HG02623 (cell line): ENCODE measurements around the gene C2orf76.
"Not testable (repeated sequence)": the region's sequence is repeated elsewhere in the genome, so short reads cannot be mapped to it uniquely, and the experiment has no call there.

Source experiments
- ATAC-seq: cut with Tn5 transposase; IDR thresholded peaks from one replicate; pipeline ENCODE4 v1.9.1; 2021; ENCODE audit warnings: moderate library complexity; ENCODE audit not compliant: unreplicated experiment

C2orf76 gene

DNA sequence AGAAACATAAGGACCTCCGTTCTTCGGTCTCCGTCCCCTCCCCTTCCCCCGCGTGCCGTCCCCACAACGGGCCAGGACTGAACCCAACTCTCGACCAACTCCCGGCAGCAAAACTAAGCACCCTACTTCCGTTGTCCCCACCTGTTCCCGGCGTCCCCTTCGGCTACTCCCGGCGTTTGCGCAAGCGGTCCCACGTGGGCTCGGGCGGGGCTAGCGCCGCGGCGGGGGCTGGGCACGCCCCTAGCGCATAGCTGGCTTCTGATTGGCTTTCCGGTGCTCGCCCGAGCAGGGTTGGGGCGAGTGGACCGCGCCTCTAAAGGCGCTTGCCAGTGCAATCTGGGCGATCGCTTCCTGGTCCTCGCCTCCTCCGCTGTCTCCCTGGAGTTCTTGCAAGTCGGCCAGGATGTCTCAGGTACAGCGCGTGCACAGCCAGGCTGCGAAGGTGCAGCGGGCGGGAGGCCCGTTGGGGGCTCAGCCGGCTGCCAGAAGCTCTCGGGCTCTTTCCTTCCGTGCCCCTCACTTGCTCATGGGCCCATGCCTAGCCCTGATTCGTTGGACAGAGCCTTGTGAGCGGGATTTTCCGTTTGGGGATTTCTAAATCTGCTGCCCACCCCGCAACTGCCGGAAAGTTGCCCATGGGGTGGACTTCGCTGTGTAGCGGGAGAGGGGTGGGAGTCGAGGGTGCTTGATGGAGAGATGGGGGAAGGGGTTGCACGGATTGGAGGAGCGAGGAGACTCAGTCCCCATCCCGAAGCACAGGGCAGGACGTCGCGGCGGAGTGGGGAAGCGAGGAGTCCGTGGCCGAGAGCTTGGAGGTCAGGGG, at the start of gene C2orf76, which contains the start of gene DBI:
Gene C2orf76, minus strand, starts transcription at position 186 of the 823 bp plus-strand sequence. CDS start 26,875 bp downstream, outside the sequence.
Gene DBI, plus strand, starts transcription at position 329 of the 823 bp plus-strand sequence. Its CDS starts 75 bp downstream, at position 404.
- ATAC-seq, result peak; percentile 95

DNA sequence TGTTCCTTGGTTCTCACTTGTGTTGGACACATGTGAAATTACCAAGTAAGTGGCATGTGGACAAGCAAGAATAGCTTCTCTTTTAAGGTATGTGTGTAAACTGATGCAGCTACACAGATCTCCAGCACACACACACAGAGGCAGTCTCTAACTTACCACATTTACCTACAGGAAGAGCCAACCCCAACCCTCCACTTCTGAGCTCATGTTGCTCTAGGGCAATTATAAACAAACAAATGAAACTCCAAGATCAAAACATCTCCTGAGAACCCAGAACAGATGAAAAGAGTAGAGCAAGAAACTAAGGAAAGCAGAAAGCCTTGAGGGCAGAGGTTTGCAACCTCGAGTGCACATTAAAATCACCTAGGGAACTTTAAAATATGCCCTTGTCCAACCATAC, 49.0 kb upstream of the C2orf76 start:
- ATAC-seq, result no peak

DNA sequence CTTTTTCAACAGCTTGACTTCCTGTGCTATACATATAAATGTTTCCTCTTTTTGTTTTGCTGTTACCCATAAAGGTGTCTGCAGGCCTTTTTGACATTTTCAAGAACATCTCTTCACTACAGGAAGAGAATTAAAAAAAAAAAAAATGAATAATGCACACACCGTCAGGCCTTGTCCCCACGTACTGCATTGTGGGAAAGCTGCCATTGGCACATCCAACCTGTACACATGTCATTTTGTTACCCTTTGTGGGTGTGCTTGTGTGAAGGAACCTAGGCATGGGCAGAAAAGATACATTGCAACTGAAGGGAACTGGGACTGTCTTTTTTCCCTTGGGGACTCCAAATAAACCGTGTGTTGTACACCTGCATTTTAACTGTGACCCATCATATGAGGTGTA, 48.3 kb upstream of the C2orf76 start:
- no peak for ATAC-seq

DNA sequence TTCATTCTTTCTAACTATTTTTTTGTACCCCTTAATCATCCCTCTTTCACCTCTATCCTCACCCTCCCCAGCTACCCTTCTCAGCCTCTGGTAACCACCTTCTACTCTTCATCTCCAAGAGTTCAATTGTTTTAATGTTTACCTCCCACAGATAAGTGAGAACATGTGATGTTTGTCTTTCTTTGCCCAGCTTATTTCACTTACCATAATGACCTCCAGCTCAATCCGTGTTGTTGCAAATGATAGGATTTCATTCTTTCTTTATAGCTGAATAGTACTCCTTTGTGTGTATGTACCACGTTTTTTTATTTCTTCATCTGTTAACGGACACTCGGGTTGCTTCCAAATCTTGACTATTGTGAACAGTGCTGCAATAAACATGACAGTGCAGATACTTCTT, 42.9 kb upstream of the C2orf76 start:
- ATAC-seq, result no peak

DNA sequence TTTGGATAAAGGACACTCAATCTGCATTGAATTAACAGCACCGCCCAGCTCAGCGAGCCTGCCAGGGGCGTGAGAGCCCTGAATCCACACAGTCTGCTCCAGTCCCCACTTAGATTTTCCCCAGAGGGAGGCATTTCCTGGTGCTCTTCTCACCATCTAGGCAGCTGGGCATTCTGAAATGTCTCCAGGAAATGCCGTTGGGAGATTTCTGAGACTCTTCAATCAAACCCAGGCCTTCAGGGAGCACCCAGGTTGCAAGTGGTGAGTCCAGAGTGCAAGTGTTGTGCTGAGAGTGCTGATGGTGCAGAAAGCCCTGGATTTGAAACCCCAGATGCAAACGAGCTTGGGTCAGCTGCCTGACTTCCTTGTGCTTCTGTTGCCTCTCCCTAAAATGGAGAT, 41.6 kb upstream of the C2orf76 start:
- no peak for ATAC-seq

GRCh38 chr2:119407430-119408220, 41.0 kb upstream of the C2orf76 start:
- ATAC-seq, result peak; percentile 45

GRCh38 chr2:119405151-119405550, 38.5 kb upstream of the C2orf76 start:
- ATAC-seq, result no peak

DNA sequence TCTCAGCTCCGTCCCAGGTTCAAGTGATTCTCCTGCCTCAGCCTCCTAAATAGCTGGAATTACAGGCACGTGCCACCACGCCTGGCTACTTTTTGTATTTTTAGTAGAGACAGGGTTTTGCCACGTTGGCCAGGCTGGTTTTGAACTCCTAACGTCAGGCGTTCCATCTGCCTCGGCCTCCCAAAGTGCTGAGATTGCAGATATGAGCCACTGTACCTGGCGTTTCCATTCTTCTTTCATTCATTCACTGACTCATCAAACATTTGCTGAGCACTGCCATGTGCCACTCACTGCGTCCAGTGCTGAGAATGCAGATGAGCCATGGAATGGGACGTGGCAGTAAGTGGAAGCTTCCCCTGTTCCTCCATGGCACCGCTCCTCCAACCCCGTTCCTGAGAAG, 37.0 kb upstream of the C2orf76 start:
- not testable (repeated sequence) for ATAC-seq

DNA sequence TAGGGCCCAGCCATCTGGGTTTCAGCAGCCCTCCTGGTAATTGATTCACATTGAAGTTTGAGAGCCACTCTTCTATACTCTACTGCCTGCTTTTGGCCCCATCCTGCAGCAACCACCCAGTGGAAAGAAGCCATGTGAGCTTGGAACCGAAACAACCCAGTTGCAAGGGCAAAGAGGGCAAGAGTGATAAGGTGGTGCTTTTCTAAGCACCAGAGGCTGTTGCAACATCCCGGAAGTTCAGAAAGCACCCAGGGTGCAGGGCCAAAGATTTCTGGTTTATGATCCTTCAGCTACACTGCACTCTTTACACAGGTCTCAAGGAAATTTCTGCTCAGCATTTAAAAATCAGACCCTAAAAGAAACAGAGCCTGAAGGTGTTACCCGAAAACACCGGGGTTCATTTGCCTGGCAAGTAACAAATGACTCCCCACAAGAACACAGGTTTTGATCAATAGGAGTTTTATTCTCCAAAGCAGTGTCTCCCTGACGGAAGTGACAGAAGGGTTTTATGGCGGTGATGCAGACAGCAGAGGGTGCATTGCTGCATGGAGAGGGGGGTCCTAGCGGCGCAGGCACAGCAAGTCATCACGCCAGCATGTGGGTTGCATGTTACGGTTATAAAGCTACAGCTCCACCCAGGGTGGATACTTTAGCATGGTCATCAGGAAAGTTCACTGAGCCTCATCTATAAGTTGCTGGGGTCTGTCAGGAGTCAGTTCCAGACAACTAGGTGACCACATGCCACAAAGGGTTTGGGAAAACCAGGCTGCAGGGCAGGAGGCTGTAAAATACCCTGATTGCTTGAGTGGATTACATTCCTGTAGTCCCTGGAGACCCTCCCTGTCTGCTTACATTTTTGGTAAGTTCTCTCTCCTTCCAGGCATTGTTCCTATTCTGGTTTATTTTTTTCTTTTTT, 36.3 kb upstream of the C2orf76 start:
- no peak for ATAC-seq

GRCh38 chr2:119402106-119402505, 35.5 kb upstream of the C2orf76 start:
- no peak for ATAC-seq

DNA sequence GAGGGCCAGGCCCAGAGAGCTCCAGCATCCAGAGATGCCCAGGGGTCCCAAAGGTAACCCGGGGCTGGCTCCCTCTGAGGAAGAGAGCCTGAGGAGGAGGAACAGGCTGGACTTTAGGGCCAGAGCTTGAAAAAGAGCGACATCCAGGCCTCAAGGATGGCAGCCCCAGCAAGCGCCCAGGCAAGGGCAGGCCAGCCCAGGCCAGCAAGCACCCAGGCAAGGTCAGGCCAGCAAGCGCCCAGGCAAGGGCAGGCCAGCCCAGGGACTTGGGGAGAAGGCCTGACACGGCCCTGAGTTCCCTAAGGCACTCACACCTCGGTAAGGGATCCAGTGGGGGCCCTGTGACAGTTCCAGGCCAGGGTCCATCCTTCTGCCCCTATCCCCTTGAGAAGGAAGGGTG, 30.6 kb upstream of the C2orf76 start:
- no peak for ATAC-seq

DNA sequence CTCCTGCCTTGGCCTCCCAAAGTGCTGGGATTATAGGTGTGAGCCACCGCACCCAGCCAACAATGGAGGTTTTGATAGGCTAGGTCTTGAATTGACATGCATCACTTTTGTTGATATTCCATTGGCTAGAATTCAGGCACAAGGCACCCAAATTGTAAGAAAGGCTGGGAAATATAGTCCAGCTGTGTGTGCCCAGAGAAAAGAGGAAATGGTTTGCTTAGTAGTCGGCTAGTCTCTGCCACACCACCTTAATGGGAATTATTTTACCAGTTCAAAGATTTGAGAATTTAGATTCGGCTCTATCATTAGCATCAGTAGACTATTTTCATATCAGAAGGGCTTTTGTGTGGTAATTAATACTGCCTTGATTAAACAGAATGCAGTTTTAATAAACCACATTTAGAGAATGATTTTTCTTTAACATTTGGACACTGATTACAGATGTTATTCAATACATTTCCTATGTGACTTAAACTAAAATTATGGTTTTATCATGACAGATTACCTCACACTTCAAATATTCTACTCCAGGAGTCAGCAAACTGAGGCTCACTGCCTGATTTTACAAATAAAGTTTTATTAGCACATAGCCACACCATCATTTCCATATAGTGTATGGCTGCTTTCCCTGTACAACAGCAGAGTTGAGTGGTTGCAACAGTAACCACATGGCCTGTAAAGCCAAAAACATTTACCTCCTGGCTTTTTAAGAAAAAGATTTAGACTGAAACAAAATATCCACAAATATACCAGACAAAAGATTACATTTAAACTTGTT, 27.5 kb upstream of the C2orf76 start:
- ATAC-seq, result no peak

GRCh38 chr2:119389615-119390306, 23.1 kb upstream of the C2orf76 start:
- ATAC-seq, result no peak

- ATAC-seq, result peak; percentile 74
These were observed 20.9 kb upstream of the C2orf76 start for GRCh38 chr2:119387381-119388129.

DNA sequence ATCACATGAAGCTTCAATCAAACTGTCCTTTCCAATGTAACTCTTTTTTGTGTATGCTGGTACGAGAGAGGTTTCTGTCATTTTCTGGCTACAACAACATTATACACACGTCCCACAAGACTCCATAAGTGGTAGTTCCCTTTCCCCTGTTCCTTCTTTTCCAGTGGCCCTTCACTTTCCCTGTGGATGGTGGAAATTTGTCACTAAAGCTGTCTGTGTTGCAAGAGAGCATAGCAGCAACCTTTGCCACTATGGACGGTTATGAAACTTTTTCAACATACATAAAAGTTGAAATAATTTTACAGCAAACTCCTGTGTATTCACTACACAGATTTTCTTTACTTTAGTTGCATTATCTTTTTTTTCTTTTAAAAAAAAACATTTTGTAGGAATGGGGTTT, 18.8 kb upstream of the C2orf76 start:
- no peak for ATAC-seq

GRCh38 chr2:119384971-119385370, 18.3 kb upstream of the C2orf76 start:
- no peak for ATAC-seq

DNA sequence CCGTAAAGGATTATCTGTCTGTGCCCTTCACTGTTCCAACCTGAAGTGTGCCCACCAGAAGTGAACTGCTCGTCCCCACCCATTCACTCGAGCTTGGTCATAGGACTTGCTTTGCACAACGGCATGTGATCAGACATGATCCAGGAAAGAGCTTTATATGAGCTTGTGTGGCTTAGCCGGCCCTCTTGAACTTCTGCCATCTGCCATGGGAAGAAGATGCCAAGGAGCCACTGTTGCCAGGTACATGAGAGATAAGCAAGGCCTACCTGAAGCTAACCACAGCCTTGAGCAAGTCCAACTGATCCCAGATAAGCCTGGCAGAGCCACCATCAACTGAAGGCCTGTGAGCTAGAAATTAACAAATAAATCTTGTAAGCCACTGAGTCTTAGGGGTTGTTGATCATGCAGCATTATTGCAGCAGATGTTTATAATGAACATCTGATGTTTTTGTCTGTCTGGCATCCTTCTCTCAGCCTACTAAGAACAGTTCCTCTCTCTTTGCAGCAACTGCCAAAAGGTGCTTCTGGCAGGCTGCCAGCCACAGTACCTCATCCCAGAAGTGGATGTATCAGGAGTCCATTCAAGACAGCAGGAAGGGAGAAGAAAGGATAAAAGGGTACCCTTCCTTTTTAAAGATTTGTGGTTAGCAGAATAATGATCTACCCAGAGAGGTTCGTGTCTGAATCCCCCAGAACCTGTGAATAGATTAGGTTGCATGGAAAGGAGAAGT, 16.9 kb upstream of the C2orf76 start:
- no peak for ATAC-seq

DNA sequence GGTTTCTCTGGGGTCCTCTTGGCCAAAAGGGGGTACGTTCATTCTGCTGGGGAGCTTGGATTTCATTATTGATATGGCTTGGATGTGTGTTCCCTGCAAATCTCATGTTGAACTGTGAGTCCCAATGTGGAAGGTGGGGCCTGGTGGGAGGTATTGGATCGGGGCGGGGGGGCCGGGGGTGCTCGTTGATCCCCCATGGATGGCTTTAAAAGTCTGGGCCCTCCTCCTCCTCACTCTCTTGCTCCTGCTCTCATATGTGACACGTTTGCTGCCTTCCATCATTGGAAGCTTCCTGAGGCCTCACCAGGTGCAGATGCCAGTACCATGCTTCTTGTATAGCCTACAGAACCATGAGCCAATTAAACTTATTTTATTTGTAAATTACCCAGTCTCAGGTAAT, 11.9 kb upstream of the C2orf76 start:
- ATAC-seq, result no peak
